Measurements from ENCODE around the gene ZNF740. TPM values are rescaled to one million over a fixed set of nuclear protein-coding genes. Genes with fewer than 3 reads are reported as not detected.

ZNF740 gene
- total and polyA plus RNA-seq, 2 donors (not counting 1 experiment from before 2014, with no cell fraction given), result 35.9 to 117 TPM

DNA sequence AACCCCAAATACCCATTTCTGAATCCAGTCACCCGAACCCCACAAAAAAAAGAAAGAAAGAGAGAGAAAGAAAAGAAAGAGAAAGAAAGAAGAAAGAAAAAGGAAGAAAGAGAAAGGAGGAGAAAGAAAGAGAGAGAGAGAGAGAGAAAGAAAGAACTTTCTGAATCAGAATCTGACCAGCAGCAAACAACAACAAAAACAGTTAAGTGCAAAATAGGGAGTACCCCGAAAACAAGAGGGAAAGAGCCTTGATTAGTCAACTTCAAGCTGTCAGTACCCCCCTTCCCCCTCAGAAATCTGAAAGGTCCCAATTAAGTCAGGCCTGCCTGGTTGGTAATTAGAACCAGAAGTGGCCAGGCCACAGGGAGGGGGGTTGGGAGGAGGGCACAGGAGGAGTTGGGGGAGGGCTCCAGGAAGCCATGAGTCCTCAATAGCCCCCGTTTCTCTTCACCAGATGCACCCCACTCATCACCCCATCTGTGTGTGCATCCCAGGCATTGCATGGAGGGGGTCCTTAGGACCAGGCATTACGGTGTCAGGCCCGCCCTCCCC is 41.7 kb downstream of the ZNF740 start:
- H3K4me3 Mint-ChIP-seq, result peak overlapping the region; percentile 64
- H3K27me3 Mint-ChIP-seq, result no peaks in the 10 kb centered on the region
- Histone ChIP-seq H3K27me3 (replicated peaks in 1 of 4; ENCODE audit: control extremely low read depth in 1 of 4, control insufficient read depth in 3 of 4, insufficient read depth in 4 of 4, low read length in 3 of 4) (no peaks in the 10 kb centered on the region), H3K4me1 (ENCODE audit: control insufficient read depth in 2 of 2, insufficient read depth in 2 of 2, low read length in 2 of 2) (peaks cover 25 to 42% of the 10 kb centered on the region in 2 donors), H3K9ac (ENCODE audit: low read length) (peak overlapping the region; percentile 95), H3K4me2 (replicated peaks; ENCODE audit: low read depth, low read length, poor library complexity, severe bottlenecking) (peak overlapping the region; percentile 98), H2AFZ (ENCODE audit: insufficient read depth, low read depth, low read length, poor library complexity, severe bottlenecking) (peak overlapping the region; percentile 97), H3K9me3 (ENCODE audit: control extremely low read depth in 1 of 3, control insufficient read depth in 2 of 3, insufficient read depth in 1 of 3, low read length in 2 of 3) (no peaks in the 10 kb centered on the region), H4K20me1 (ENCODE audit: control insufficient read depth, insufficient read depth, low read length, poor library complexity, severe bottlenecking) (no peaks in the 10 kb centered on the region), H3K36me3 (replicated peaks in 1 of 2; ENCODE audit: control extremely low read depth in 1 of 2, control insufficient read depth in 1 of 2, extremely low read depth in 1 of 2, insufficient read depth in 2 of 2, low read length in 1 of 2) (no peaks in the 10 kb centered on the region), H3K4me3 (ENCODE audit: control extremely low read depth in 1 of 5, extremely low read depth in 1 of 5, insufficient read depth in 1 of 5, low read depth in 2 of 5, low read length in 4 of 5) (peak overlapping the region; percentile 21 to 100 (median 84)), H3K79me2 (ENCODE audit: control insufficient read depth, insufficient read depth, low read length) (no peaks in the 10 kb centered on the region), H3K27ac (ENCODE audit: low read length in 2 of 2) (peak overlapping the region; percentile 62 to 95)
- ATAC-seq (ENCODE audit: low read depth) (no peak), DNase-seq (no peak)
- WGBS (ENCODE audit: insufficient coverage), result no CpG with 5 or more reads among the region's 5 CpGs
- CTCF ChIA-PET, result interaction anchor here (1.9 to 3.6 kb wide), 2 partner anchors 10 to 13 kb away, joined by 7 to 32 read pairs; partner anchors contain the start of gene ITGB7
- no peaks in the 10 kb centered on the region for H3K9me3 Mint-ChIP-seq (ENCODE audit: insufficient read depth)
- POLR2A ChIA-PET, result interaction anchor here (3.3 kb wide), 1 partner anchor 46 kb away, joined by 29 read pairs; the partner anchor contains the start of gene ESPL1
- TF ChIP-seq, protein P1, sequence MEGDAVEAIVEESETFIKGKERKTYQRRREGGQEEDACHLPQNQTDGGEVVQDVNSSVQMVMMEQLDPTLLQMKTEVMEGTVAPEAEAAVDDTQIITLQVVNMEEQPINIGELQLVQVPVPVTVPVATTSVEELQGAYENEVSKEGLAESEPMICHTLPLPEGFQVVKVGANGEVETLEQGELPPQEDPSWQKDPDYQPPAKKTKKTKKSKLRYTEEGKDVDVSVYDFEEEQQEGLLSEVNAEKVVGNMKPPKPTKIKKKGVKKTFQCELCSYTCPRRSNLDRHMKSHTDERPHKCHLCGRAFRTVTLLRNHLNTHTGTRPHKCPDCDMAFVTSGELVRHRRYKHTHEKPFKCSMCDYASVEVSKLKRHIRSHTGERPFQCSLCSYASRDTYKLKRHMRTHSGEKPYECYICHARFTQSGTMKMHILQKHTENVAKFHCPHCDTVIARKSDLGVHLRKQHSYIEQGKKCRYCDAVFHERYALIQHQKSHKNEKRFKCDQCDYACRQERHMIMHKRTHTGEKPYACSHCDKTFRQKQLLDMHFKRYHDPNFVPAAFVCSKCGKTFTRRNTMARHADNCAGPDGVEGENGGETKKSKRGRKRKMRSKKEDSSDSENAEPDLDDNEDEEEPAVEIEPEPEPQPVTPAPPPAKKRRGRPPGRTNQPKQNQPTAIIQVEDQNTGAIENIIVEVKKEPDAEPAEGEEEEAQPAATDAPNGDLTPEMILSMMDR (IDR thresholded peaks at IDR 0.05), result no peak
- TF ChIP-seq EZH2 (IDR thresholded peaks at IDR 0.05; ENCODE audit: borderline replicate concordance, insufficient read depth, low read depth, low read length, poor library complexity, severe bottlenecking), result no peak
- intact Hi-C loops (cut with micrococcal nuclease), result no loop called here
- peaks cover 38% of the 10 kb centered on the region for H3K4me1 Mint-ChIP-seq
- peak overlapping the region; percentile 81 for H3K27ac Mint-ChIP-seq

- Histone ChIP-seq H3K9me3 (ENCODE audit: control extremely low read depth in 1 of 3, control insufficient read depth in 2 of 3, insufficient read depth in 1 of 3, low read length in 2 of 3) (no peaks in the 10 kb centered on the region), H3K4me3 (ENCODE audit: control extremely low read depth in 1 of 5, extremely low read depth in 1 of 5, insufficient read depth in 1 of 5, low read depth in 2 of 5, low read length in 4 of 5) (no peak overlapping the region), H3K27me3 (replicated peaks in 1 of 4; ENCODE audit: control extremely low read depth in 1 of 4, control insufficient read depth in 3 of 4, insufficient read depth in 4 of 4, low read length in 3 of 4) (no peaks in the 10 kb centered on the region), H3K9ac (ENCODE audit: low read length) (no peak overlapping the region), H2AFZ (ENCODE audit: insufficient read depth, low read depth, low read length, poor library complexity, severe bottlenecking) (no peak overlapping the region), H3K36me3 (replicated peaks in 1 of 2; ENCODE audit: control extremely low read depth in 1 of 2, control insufficient read depth in 1 of 2, extremely low read depth in 1 of 2, insufficient read depth in 2 of 2, low read length in 1 of 2) (no peaks in the 10 kb centered on the region), H3K4me1 (ENCODE audit: control insufficient read depth in 2 of 2, insufficient read depth in 2 of 2, low read length in 2 of 2) (peaks cover 19 to 36% of the 10 kb centered on the region in 2 donors), H3K79me2 (ENCODE audit: control insufficient read depth, insufficient read depth, low read length) (no peaks in the 10 kb centered on the region), H3K4me2 (replicated peaks; ENCODE audit: low read depth, low read length, poor library complexity, severe bottlenecking) (no peak overlapping the region), H3K27ac (ENCODE audit: low read length in 2 of 2) (no peak overlapping the region), H4K20me1 (ENCODE audit: control insufficient read depth, insufficient read depth, low read length, poor library complexity, severe bottlenecking) (no peaks in the 10 kb centered on the region)
- WGBS (ENCODE audit: insufficient coverage), result 70% methylated on average over 2 of the region's 4 CpGs
- H3K4me1 Mint-ChIP-seq, result peaks cover 34% of the 10 kb centered on the region
- no peak for TF ChIP-seq EZH2 (IDR thresholded peaks at IDR 0.05; ENCODE audit: borderline replicate concordance, insufficient read depth, low read depth, low read length, poor library complexity, severe bottlenecking)
- TF ChIP-seq, protein P1 (IDR thresholded peaks at IDR 0.05), result no peak
- intact Hi-C loops (cut with micrococcal nuclease), result no loop called here
- ChIA-PET CTCF (interaction anchor here (1.0 to 1.9 kb wide), 2 partner anchors 9 to 11 kb away, joined by 6 to 7 read pairs; no protein-coding TSS in a partner anchor), POLR2A (interaction anchor here (0.7 kb wide), 1 partner anchor 30 kb away, joined by 3 read pairs; no protein-coding TSS in a partner anchor)
- peak overlapping the region; percentile 39 for H3K4me3 Mint-ChIP-seq
- no peak for DNase-seq
- no peaks in the 10 kb centered on the region for H3K9me3 Mint-ChIP-seq (ENCODE audit: insufficient read depth)
- ATAC-seq (ENCODE audit: low read depth), result no peak
- peak overlapping the region; percentile 61 for H3K27ac Mint-ChIP-seq
- no peaks in the 10 kb centered on the region for H3K27me3 Mint-ChIP-seq
Measured at GRCh38 chr12:53222806-53223261, 42.3 kb downstream of the ZNF740 start.

All from B cell (primary cell).